ENCODE results near the gene TMEM94. TPM values are rescaled to one million over a fixed set of nuclear protein-coding genes. Genes with fewer than 3 reads are reported as not detected.

TMEM94 gene
- total RNA-seq, 1 experiment from 2014 or later: 129 TPM

GRCh38 chr17:75418531-75418930, 37.9 kb upstream of the TMEM94 start:
- TF ChIP-seq CTCF (IDR thresholded peaks at IDR 0.05) (no peak), SIN3A (IDR thresholded peaks at IDR 0.05; ENCODE audit: borderline replicate concordance, insufficient read depth, low read depth, low read length) (no peak), REST (IDR thresholded peaks at IDR 0.05; ENCODE audit: insufficient read depth in 1 of 2, low read depth in 2 of 2, low read length in 1 of 2) (no peak), POLR2AphosphoS5 (IDR thresholded peaks at IDR 0.05; ENCODE audit: low read depth, low read length) (no peak), TCF7L2 (IDR thresholded peaks at IDR 0.05; ENCODE audit: low read depth, low read length) (no peak)
- Histone ChIP-seq H3K27me3 (ENCODE audit: control insufficient read depth, insufficient read depth, low read length) (no peaks in the 10 kb centered on the region), H3K27ac (ENCODE audit: low read length) (no peak overlapping the region), H3K36me3 (ENCODE audit: control insufficient read depth, insufficient read depth, low read length) (no peaks in the 10 kb centered on the region), H3K9me3 (ENCODE audit: control insufficient read depth, insufficient read depth, low read depth, low read length) (no peaks in the 10 kb centered on the region), H3K4me1 (ENCODE audit: control insufficient read depth, insufficient read depth, low read length) (no peaks in the 10 kb centered on the region), H3K4me3 (ENCODE audit: low read depth in 2 of 2, low read length in 2 of 2) (no peak overlapping the region)
- in situ Hi-C loops (cut with HindIII; ENCODE audit: low pct_unique_long_range_greater_than_20kb, low sequenced_read_pairs): no loop called here
- DNase-seq (ENCODE audit: low read depth, low spot score): no peak
- no peak for ATAC-seq
- ChIA-PET CTCF (interaction anchor here (0.7 kb wide), 2 partner anchors 149 to 308 kb away, joined by 3 to 6 read pairs; no protein-coding TSS in a partner anchor), POLR2A (no interaction called here)
- BruUV-seq (replicated peaks): no TSS peak
- intact Hi-C loops (cut with micrococcal nuclease; ENCODE audit: unreplicated experiment): no loop called here

GRCh38 chr17:75428543-75429469, 27.6 kb upstream of the TMEM94 start:
- ATAC-seq: peak; percentile 38; the same call in 1 of the 2 replicates
- in situ Hi-C loops (cut with HindIII; ENCODE audit: low pct_unique_long_range_greater_than_20kb, low sequenced_read_pairs) (no loop called here), intact Hi-C loops (cut with micrococcal nuclease; ENCODE audit: unreplicated experiment) (loop anchor here (5.0 kb wide), 1 partner anchor 78 kb away; no protein-coding TSS in a partner anchor)
- CTCF ChIA-PET: interaction anchor here (0.6 to 0.9 kb wide), 3 partner anchors 27 to 322 kb away, joined by 3 read pairs; no protein-coding TSS in a partner anchor
- no peaks in the 10 kb centered on the region for H3K36me3 ChIP-seq (ENCODE audit: control insufficient read depth, insufficient read depth, low read length)
- no peak overlapping the region for H3K4me3 ChIP-seq (ENCODE audit: low read depth in 2 of 2, low read length in 2 of 2)
- POLR2A ChIA-PET: no interaction called here
- H3K27me3 ChIP-seq (ENCODE audit: control insufficient read depth, insufficient read depth, low read length): no peaks in the 10 kb centered on the region
- no TSS peak for BruUV-seq (replicated peaks)
- no peak overlapping the region for H3K27ac ChIP-seq (ENCODE audit: low read length)
- H3K9me3 ChIP-seq (ENCODE audit: control insufficient read depth, insufficient read depth, low read depth, low read length): no peaks in the 10 kb centered on the region
- DNase-seq (ENCODE audit: low read depth, low spot score): no peak
- peaks cover 21% of the 10 kb centered on the region for H3K4me1 ChIP-seq (ENCODE audit: control insufficient read depth, insufficient read depth, low read length)
- TF ChIP-seq POLR2AphosphoS5 (IDR thresholded peaks at IDR 0.05; ENCODE audit: low read depth, low read length): no peak
- TF ChIP-seq REST (IDR thresholded peaks at IDR 0.05; ENCODE audit: insufficient read depth in 1 of 2, low read depth in 2 of 2, low read length in 1 of 2): no peak
- TF ChIP-seq SIN3A (IDR thresholded peaks at IDR 0.05; ENCODE audit: borderline replicate concordance, insufficient read depth, low read depth, low read length): no peak
- no peak for TF ChIP-seq TCF7L2 (IDR thresholded peaks at IDR 0.05; ENCODE audit: low read depth, low read length)
- TF ChIP-seq CTCF (IDR thresholded peaks at IDR 0.05): no peak
